OCI-LY3 (cell line): ENCODE measurements around the gene PTPRN2.

Source experiments
- H2AFZ ChIP-seq: fragments of 200-600, 300-600 bp; shearing (Covaris generic); 2 replicates; pipeline ENCODE4 v1.6.0; 2014; ENCODE audit warnings: antibody characterized with exemption, low read depth, low read length
- H3K27ac ChIP-seq: fragments of 200-600, 300-600 bp; sonication (generic); 2 replicates; pipeline ENCODE4 v1.5.1; 2014; ENCODE audit warnings: mild to moderate bottlenecking, low read length, moderate library complexity, mixed read lengths
- H3K27me3 ChIP-seq: fragments of 200-600, 300-600 bp; sonication (generic); 2 replicates; pipeline ENCODE4 v1.6.1; 2014; ENCODE audit warnings: low read depth, low read length, mixed read lengths
- H3K36me3 ChIP-seq: fragments of 200-600, 300-600 bp; sonication (generic); replicated peaks from 2 replicates; pipeline ENCODE3; 2014; ENCODE audit warnings: low read depth, low read length, mixed read lengths
- H3K4me1 ChIP-seq: fragments of 300-600, 200-600 bp; sonication (generic); 2 replicates; pipeline ENCODE4 v1.6.1; 2014; ENCODE audit warnings: low read length, mixed read lengths
- H3K4me2 ChIP-seq: fragments of 200-600, 300-600 bp; sonication (generic); 2 replicates; pipeline ENCODE4 v1.6.1; 2014; ENCODE audit warnings: low read length, mixed read lengths
- H3K4me3 ChIP-seq: fragments of 300-600, 200-600 bp; sonication (generic); 2 replicates; pipeline ENCODE4 v1.5.1; 2014; ENCODE audit warnings: antibody characterized with exemption, mild to moderate bottlenecking, low read length, moderate library complexity
- H3K79me2 ChIP-seq: fragments of 300-600, 200-600 bp; shearing (Covaris generic); 2 replicates; pipeline ENCODE4 v1.6.1; 2014; ENCODE audit warnings: mild to moderate bottlenecking, low read length, mixed read lengths
- H3K9ac ChIP-seq: fragments of 300-600, 200-600 bp; shearing (Covaris generic); 2 replicates; pipeline ENCODE4 v1.6.0; 2014; ENCODE audit warnings: mild to moderate bottlenecking, low read length, moderate library complexity
- H3K9me3 ChIP-seq: fragments of 200-600, 300-600 bp; shearing (Covaris generic); 2 replicates; pipeline ENCODE4 v1.6.1; 2014; ENCODE audit warnings: low read length, mixed read lengths; ENCODE audit not compliant: insufficient read depth
- H4K20me1 ChIP-seq: fragments of 200-600, 300-600 bp; sonication (generic); 2 replicates; pipeline ENCODE4 v1.6.1; 2016; ENCODE audit warnings: low read length, mixed read lengths; ENCODE audit not compliant: insufficient read depth
- EZH2phosphoT487 ChIP-seq: fragments of 200-600 bp; shearing (Covaris generic); IDR thresholded peaks from 2 replicates; pipeline ENCODE4 v1.6.1; 2018; ENCODE audit warnings: antibody characterized with exemption, mixed run types, low read depth
- TF ChIP-seq, protein P1 (sequence below): fragments of 200-600, 300-600 bp; sonication (generic); IDR thresholded peaks from 2 replicates; pipeline ENCODE4 v1.5.1; 2014; ENCODE audit warnings: antibody characterized with exemption, low read length, low read depth

PTPRN2 gene

DNA sequence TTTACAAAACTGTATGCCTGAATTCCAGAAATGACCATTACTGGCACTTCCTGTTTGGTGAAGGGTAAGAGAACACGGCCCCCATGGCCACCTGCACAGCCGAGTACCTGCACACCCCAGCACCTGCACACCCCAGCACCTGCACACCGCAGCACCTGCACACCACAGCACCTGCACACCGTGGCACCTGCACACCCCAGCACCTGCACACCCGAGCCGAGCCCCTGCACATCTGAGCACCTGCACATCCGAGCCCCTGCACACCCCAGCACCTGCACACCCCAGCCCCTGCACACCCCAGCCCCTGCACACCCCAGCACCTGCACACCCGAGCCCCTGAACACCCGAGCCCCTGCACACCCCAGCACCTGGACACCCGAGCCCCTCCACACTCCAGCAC lies 1007.3 kb downstream of the PTPRN2 start:
- H3K4me2 ChIP-seq, result no peak overlapping the region
- H3K27ac ChIP-seq, result no peak overlapping the region
- no peaks in the 10 kb centered on the region for H3K9me3 ChIP-seq
- H3K9ac ChIP-seq, result no peak overlapping the region
- H3K36me3 ChIP-seq, result no peaks in the 10 kb centered on the region
- H3K4me1 ChIP-seq, result no peaks in the 10 kb centered on the region
- no peak overlapping the region for H3K4me3 ChIP-seq
- TF ChIP-seq, protein P1, sequence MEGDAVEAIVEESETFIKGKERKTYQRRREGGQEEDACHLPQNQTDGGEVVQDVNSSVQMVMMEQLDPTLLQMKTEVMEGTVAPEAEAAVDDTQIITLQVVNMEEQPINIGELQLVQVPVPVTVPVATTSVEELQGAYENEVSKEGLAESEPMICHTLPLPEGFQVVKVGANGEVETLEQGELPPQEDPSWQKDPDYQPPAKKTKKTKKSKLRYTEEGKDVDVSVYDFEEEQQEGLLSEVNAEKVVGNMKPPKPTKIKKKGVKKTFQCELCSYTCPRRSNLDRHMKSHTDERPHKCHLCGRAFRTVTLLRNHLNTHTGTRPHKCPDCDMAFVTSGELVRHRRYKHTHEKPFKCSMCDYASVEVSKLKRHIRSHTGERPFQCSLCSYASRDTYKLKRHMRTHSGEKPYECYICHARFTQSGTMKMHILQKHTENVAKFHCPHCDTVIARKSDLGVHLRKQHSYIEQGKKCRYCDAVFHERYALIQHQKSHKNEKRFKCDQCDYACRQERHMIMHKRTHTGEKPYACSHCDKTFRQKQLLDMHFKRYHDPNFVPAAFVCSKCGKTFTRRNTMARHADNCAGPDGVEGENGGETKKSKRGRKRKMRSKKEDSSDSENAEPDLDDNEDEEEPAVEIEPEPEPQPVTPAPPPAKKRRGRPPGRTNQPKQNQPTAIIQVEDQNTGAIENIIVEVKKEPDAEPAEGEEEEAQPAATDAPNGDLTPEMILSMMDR, result no peak
- TF ChIP-seq EZH2phosphoT487, result no peak
- no peaks in the 10 kb centered on the region for H3K27me3 ChIP-seq
- no peaks in the 10 kb centered on the region for H3K79me2 ChIP-seq
- no peak overlapping the region for H2AFZ ChIP-seq
- no peaks in the 10 kb centered on the region for H4K20me1 ChIP-seq

DNA sequence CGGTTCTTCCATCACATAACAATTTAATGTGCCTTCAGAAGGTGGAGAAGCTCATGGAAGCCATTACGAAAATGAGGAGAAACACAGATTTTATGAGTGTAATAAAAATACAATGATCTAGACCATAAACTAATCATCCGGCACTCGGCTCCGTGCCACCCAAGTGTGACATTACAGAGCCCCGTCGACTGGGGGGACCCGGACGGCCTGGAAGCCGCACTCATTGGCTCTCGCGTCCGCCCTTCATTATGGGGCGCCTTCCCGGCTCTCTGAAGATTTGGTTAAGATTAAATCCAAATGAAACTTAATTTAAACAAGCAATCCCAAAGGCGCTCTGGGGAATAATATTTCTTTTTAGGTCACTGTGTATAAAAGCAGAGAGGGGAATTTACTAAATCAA lies 1008.2 kb downstream of the PTPRN2 start:
- no peaks in the 10 kb centered on the region for H4K20me1 ChIP-seq
- no peaks in the 10 kb centered on the region for H3K27me3 ChIP-seq
- H3K79me2 ChIP-seq, result no peaks in the 10 kb centered on the region
- no peak overlapping the region for H3K4me2 ChIP-seq
- H3K4me1 ChIP-seq, result no peaks in the 10 kb centered on the region
- H3K36me3 ChIP-seq, result no peaks in the 10 kb centered on the region
- H3K9ac ChIP-seq, result no peak overlapping the region
- no peak overlapping the region for H3K4me3 ChIP-seq
- no peak overlapping the region for H2AFZ ChIP-seq
- H3K9me3 ChIP-seq, result no peaks in the 10 kb centered on the region
- H3K27ac ChIP-seq, result no peak overlapping the region
- TF ChIP-seq, protein P1, result no peak

DNA sequence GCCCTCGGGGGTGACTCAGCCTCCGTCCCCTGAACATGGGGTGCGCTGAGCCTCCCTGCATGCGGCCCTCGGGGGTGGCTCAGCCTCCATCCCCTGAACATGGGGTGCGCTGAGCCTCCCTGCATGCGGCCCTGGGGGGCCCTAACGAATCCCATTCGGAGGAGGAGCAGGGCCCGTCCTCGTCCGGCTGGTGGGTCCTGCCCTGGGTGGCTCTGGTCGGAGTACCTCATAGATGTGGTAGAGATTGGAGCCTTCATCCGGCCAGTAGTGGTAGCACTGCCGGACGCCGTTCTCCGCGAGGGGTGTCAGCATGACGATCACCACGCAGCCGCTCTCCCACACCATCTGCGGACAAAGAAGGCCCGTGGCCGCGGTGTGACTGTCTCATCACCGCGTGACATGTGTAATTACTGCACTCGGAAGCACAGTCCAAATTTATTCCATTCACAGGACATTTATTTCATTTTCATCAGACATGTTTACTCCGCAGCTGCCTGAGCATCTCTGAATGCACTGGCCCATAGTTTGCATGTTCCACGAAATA lies 1009.8 kb downstream of the PTPRN2 start:
- Histone ChIP-seq H3K27me3 (no peaks in the 10 kb centered on the region), H4K20me1 (no peaks in the 10 kb centered on the region), H3K27ac (no peak overlapping the region), H3K36me3 (no peaks in the 10 kb centered on the region), H3K9ac (no peak overlapping the region), H3K9me3 (no peaks in the 10 kb centered on the region), H3K4me1 (no peaks in the 10 kb centered on the region), H2AFZ (no peak overlapping the region), H3K79me2 (no peaks in the 10 kb centered on the region), H3K4me3 (no peak overlapping the region), H3K4me2 (no peak overlapping the region)
- TF ChIP-seq EZH2phosphoT487, result no peak
- TF ChIP-seq, protein P1, result no peak

DNA sequence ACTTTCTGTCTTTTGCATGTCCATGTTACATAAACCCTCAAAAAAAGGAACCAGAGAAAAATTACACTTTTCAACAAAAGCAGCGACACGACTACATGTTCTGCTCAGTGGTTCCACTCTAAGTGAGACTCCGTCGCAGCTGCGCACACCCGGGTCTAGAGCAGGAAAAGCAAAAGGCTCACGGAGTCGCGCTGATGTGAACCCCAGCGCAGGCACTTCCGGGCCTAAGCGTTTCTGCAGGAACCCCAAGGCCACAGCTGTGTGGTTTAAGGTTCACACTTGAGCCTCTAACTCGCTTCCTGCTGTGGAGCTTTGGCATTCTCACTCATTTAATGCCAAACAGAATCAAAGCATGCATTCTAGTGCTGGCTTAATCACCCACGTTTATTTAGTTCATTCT lies 1010.6 kb downstream of the PTPRN2 start:
- no peaks in the 10 kb centered on the region for H3K36me3 ChIP-seq
- no peaks in the 10 kb centered on the region for H3K9me3 ChIP-seq
- no peak overlapping the region for H3K27ac ChIP-seq
- no peak for TF ChIP-seq EZH2phosphoT487
- TF ChIP-seq, protein P1, result no peak
- H3K4me3 ChIP-seq, result no peak overlapping the region
- H3K27me3 ChIP-seq, result no peaks in the 10 kb centered on the region
- no peak overlapping the region for H3K9ac ChIP-seq
- no peaks in the 10 kb centered on the region for H3K4me1 ChIP-seq
- H4K20me1 ChIP-seq, result no peaks in the 10 kb centered on the region
- H3K4me2 ChIP-seq, result no peak overlapping the region
- no peak overlapping the region for H2AFZ ChIP-seq
- no peaks in the 10 kb centered on the region for H3K79me2 ChIP-seq
